NCI-H510A (cell line): ENCODE results near the gene SPDL1.

Experiments
- DNase-seq: peaks from one replicate; lab custom pipeline; 2025; lab: John Stamatoyannopoulos, UW

SPDL1 gene, protein sequence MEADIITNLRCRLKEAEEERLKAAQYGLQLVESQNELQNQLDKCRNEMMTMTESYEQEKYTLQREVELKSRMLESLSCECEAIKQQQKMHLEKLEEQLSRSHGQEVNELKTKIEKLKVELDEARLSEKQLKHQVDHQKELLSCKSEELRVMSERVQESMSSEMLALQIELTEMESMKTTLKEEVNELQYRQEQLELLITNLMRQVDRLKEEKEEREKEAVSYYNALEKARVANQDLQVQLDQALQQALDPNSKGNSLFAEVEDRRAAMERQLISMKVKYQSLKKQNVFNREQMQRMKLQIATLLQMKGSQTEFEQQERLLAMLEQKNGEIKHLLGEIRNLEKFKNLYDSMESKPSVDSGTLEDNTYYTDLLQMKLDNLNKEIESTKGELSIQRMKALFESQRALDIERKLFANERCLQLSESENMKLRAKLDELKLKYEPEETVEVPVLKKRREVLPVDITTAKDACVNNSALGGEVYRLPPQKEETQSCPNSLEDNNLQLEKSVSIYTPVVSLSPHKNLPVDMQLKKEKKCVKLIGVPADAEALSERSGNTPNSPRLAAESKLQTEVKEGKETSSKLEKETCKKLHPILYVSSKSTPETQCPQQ

DNA sequence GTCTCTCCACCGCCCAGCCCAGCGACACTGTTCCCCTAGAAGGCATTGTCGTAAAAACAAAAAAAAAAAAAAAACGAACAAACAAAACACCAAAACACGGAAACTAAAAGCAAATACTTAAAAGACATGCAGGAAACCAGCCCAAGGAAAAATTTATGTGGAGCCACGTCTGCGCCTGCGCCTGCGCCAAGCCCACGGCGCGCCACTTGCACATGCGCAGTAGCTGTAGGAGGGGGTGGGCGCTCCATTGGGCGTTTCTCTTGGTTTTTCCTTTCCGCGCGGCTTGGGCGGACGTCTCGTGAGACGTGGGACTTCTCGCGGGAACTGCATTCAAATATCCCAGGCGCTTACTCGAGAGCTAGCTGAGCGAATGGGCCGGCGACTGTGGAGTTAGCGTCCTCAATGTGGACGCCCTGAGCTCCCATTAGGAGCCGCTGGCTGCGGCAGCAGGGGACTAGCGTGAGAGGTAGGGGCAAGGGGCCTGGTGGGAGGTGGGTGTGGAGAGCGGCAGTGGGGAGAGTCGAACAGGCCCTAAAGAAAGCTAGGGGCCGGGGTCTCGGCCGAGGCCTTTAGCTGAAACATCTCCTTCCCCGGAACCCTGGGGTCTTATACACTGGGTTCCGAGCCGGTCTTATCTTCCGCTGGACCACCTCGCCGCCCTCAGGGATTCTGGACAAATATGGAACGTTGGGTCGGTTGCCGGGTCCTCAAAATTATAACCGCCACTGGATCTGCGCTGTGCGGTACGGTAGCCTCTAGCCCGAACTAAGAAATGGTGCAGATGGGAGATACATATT is at the start of gene SPDL1:
Gene SPDL1, plus strand, starts transcription at position 350 of the 797 bp plus-strand sequence. CDS start 4,644 bp downstream, outside the sequence.
- DNase-seq: peak; percentile 64

DNA sequence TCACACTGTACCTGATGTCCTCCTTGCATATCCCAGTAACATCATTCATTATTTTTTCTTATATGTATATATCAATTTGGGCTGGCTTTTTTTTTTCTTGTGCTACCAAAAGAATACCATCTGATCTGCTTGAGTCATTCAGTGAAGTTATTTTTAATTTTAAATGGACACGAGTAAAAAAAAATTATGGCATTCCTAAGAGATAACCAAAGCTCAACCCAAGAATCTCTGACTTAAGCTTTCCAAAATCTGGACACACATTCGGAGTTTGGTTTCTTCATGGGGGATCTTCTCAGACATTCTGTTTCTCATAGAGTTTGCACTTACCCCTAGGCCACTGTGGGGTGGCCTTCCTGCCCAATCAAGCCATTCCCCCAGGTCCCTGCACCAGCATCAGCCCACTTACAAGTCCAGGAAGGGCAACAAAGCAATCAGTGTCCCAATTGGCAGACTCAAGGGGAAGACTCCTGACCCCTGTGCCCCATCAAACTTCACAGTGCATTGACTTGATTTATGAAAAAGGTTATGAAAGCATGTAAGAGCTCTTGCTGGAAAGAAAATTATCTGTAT is 49.2 kb upstream of the SPDL1 start:
- DNase-seq: no peak

DNA sequence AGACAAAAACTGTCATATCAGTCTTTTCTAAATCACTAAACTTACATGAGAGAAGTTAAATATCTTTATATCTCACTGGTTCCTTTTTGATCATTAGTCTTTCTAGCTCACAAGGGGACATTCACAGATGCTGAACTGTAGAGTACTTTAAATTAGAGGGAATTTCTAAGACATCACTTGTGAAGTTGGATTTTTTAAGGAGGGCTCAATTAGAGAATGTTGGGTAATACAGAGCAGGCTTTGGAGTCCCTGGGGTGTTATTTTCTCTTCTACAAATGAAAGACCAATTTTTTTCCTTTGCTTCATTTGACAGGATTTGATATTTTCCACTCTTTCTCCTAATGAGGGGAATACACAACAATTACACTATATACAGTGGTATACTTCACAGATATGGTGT is 48.6 kb upstream of the SPDL1 start:
- no peak for DNase-seq

DNA sequence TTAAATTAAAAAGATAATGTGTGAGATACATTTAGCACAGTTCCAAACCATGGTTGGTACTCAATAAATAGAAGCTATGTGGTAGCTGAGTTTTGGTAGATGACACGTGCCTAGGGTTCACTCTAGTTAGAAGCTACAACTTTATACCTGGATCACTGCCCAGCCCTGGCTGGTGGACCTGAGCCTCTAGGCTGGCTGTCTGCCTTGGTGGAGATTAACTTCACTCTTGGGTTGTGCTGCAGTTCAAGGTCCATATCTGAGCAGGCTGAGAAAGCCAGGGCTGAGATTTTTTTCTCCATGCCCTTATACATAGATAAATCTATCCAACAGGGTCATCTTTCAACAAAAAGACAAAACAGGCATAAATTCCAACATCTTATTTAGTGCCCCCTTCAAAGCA is 44.6 kb upstream of the SPDL1 start:
- DNase-seq: no peak

DNA sequence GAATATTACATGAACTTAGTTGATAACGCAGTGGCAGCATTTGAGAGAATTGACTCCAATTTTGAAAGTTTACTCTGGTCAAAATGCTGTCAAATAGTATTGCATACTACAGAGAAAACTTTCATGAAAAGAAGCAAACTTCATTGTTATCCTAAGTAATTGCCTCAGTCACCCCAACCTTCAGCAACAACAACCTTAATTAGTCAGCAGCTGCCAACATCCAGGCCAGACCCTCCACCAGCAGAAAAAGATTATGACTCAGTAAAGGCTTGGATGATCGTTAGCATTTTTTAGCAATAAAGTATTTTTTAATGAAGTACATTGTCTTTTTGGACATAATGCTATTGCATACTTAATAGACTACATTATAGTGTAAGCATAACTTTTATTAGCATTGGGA is 40.8 kb upstream of the SPDL1 start:
- DNase-seq: no peak

DNA sequence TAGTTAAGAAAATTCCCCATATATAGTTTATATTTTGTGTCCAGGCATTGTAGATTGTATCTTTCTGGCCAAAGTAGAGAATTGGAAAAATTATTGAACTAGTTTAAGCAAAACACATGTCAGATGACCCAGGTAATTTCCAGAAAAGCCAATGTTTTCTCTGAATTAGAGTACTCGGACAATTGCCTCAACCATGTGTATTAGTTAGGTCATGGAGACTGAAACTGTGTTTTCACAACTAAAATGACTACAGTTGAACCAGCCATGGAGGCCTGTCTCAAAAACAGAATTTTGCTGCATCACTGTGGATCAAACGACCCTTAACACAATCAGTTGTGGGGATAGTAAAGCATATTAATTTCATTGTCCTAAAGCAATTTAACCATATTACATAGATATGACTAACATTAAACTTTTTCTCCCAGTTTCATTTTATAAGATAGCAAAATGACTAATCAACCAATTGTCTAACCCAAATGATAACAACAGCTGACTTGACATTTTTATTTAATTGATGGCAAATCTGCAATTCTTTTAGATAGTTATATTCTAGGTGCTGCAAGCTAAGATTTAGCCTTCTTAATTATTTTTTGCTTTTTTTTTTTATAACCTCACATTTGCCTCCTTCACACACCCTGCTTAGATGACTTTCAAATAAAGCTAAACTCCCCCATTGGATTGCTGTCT is 39.2 kb upstream of the SPDL1 start:
- DNase-seq: no peak

DNA sequence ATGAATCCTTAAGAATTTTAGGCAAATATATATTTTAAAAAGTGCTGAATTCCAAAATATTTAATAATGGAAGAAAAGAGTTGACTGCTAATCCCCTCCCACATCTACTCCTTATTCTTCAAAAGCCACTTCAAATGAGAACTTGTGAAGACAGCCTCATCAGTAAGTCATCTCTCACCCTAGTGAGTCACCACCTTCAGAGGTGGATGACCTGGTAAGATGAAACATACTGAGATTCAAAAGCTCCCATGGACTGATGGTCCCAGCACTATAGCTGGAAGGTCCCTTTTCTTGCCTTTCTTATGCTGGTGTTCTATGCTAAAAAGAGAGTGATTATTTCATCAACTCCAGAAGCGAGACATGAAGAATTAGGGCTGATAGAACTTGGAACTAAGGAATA is 37.8 kb upstream of the SPDL1 start:
- DNase-seq: no peak

DNA sequence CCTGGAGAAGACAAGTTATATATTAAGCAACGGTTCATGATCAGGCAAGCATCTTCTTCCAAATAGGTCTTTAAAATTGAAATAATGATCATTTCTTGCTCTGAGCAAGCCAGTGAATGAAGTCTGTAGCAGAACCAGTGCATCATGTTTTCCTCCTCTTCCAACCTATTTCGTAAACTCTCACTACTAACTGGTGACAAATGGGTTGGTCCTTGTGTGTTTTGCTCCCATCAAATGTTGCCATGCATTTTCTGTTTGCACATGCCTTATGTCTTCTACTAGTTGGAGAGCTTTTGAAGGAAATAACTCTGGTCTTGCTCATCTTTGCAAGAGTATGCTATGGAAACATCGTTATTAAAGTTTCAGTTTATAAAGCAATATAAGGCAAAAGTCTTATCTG is 37.2 kb upstream of the SPDL1 start:
- DNase-seq: no peak

DNA sequence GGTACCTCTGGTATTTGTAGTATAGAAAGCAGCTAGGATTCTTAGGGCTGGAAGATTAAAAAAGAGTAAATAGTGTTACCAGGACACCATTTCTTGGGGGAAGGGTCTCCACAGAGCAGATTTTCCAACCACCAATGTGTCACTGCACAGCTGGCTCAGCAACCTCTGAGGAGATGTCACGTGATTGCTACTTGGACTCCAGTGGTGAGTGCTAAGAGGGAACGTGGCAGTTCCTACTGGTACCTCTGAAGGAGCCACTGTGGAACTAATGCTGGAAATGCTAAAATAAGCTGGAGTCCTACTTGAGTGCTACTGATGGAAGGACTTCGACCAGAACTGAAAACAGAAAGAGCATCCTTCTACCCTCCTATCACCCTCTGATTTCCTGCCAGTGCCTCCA is 36.1 kb upstream of the SPDL1 start:
- DNase-seq: no peak

DNA sequence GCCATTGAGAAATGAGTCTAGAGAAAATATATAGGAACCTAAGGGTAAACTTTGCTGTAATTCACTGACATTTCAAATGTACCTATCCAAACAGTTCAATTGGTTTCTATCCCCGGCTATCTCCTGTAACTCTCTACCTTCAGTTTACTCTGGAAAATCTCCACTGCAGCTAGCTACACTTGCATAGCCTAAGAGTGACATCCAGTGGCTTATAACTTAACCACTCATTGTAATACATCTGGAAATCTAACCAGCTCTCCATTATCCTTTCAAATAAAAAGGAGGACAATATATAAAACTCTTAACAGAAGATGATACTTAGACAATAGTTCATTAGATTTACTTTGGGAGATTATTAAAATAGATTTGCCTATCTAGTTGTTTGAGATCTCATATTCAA is 35.3 kb upstream of the SPDL1 start:
- DNase-seq: no peak

DNA sequence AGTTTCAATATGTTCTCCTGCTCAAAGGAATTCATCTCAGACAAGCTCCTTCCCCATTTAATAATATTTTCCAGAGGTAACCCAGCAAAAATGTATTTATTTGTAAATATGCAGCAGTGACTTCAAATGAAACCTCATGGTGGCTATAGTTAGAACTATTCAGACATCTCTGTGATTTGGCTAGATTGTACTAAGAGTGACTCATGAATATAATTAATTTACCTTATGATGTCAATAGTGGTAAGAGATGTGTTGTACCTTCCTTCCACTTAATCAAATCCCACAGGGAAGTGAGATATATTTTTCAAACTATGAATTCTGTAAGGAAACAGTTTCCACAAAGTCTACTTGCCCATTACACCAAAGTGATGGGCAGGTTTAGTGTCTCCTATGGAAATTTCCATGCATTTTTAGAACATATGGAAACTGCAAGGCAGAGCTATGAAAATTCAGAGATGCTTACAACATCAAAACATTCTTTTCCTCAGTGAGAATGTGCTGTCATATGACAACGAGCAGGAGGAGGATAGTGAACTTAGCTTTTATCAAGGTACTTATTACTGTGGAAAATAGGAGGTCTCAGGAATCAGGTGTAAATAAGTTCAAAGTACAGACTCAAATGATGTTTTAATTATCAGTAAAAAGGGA is 34.0 kb upstream of the SPDL1 start:
- no peak for DNase-seq

DNA sequence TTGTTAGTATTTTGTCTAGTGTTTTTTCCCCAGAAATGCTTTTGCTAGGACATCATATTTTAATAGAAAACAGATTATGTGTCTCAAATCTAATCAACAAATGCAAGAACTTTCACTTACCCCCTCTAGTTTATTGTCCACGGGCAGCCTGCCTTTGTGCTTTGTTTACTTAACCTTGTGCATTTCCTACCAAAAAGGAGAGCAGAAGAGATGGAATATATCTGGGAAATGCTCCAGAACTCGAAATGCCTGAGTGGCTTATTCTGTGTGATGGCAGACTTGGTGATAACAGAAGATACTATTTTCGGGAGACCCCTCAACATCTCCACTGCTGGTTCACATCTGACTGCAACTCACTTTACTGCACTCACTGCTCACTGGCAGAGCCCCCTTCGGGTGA is 33.3 kb upstream of the SPDL1 start:
- DNase-seq: no peak

DNA sequence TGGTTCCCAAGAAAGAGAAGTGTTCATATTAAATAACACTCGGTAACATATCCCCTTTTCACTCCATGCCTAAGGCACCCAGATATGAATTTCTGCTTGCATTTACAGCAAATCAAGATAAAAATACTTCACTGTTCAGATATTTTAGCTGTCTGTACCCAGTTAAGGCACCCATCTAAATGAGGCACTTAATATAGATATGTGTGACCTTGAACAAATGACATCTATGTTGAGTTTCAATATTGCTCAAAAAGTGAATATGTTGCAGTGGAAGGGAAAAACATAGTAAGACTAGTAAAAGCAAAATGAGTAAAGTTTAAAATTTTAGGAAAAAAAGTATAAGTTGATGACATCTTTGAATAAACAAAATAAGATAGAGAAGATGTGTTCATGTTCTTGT is 32.4 kb upstream of the SPDL1 start:
- DNase-seq: no peak

DNA sequence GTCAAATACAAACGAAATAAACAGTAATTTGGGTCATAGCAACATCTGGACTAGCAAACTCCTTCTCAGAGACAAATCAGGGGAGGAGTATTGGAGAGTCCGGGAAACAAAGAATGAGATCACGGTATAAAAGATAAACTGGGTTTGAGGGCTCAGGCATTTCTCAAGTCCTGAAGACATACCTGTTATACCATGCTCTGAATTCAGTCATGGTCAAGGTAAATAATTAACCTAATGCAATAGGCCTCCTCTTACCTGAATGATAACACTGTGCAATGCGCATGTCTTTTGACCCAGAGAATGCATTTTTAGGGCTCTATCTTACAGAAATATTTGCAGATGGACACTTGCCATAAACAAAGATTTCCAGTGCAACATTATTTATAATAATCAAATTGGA is 31.9 kb upstream of the SPDL1 start:
- DNase-seq: no peak

DNA sequence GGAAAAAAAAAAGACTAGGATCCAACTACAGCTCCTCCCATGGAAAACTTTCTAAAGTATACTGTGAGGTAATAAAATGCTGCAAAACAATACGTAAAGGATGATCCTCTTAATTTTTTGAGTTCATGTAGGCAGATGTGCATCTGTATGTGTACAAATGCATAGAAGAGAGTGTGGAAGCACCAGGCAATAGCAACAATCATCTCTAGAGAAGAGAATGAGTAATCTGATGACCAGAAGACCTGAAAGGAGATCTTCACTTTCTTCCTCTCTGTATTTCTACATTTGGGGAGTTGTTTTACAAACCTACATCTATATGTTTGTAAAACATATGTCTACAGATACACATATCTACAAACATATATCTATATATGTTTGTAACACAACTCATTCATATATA is 29.3 kb upstream of the SPDL1 start:
- no peak for DNase-seq

DNA sequence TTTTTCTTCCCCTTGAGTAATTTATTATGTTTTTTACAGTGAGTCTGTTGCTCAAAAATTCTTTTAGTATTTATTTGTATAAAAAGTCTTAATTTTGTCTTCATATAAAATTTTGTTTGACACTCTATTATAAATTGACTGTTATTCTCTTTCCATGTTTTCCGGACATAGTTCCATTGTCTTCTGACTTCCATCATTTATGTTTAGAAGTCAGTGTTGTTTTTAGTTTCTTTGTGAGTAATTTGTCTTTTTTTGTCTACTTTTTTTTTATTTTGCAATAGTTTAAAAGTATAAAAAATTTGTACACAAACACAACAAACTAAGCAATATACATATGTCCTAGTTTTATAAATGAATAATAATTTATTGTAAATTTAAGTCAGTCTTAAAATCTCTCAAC is 25.7 kb upstream of the SPDL1 start:
- no peak for DNase-seq

DNA sequence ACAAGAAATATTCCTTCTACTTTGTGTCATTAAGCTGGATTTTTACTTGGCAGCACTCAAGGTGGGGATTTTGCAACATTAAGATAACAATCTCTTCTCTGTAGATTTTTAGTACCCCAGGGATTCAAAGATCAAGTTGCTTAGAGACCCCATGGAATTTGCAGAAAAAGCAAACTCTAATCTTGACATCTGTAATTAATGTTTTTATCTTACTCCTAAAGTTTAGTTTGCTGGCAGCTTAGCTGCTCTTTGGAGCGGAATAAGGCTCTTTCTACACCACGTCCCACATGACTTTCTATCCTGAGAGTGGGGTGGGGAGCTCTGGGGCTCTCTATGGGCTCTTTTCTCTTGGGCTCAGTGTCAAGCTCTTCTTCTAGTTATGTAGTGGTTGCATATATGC is 21.7 kb upstream of the SPDL1 start:
- no peak for DNase-seq

DNA sequence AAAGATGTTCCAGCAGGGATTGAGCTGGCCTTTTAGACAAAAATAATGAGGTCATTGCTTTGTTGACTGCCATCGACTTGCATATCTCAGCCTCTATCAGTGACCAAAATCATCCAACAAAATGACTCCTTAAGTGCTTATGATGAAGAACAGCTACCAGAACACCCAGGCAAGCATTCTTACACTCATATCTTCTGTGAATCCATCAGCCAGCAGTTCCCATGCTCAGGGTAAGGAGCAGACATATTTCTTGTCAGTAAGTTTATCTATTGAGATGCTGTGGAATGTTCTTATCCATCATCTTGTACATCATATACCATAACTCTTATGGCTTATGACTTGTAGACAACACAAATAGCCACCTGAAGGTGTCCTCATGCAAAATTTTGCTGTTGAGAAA is 20.2 kb upstream of the SPDL1 start:
- no peak for DNase-seq

DNA sequence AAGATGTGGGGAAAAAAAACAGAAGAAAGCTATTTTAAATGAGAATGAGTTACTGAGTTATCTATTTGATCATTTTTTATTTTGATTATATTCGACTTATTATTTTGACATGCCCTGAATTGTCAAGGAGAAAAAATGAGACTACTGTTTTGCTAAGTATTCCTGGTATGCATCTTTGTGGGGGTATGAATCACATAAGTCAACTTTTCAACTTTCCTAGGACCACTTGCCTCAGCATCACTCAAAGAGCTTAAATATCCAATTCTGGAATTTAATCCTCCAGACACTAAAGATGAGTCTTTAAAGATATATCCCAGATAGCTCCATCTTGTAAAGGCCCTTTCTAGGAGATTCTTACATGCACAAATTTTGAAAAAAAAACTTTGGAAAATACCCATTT is 17.4 kb upstream of the SPDL1 start:
- DNase-seq: no peak

DNA sequence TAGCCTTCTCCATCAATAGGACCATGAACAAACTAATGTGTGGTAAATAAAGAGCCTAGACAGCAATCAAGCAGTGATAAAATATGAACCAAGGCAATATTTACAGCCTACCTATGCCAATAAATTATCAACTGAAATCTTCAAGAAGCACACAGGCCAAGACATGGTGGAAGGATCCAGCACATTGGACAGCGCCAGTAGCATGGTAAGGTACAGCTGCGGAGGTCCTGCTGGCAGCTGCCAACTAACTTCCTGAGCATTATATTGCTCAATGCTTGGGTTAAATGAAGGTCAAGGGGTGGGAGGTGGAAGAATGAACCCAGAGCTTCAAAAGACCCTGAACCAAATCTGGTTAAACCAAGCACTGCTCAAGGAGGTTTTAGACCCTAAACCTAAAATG is 16.5 kb upstream of the SPDL1 start:
- no peak for DNase-seq

DNA sequence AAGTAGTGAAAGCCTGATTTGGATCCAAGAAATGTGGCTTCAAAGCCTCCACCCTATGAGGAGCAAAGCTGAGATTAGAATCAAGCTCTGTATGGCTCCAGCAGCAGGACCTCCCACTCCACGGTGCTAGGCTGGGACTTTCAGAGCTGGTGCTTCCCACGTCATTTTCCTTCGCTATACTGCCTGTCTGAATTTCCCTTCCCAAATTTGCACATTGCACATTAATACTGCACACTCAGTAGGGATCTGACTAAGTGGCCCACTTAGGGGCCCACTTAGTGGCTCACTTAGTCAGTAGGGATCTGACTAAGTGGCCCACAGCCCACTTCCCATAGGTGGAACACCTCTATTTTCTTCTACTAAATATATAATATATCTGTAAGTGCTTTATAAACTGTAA is 14.1 kb upstream of the SPDL1 start:
- DNase-seq: no peak

DNA sequence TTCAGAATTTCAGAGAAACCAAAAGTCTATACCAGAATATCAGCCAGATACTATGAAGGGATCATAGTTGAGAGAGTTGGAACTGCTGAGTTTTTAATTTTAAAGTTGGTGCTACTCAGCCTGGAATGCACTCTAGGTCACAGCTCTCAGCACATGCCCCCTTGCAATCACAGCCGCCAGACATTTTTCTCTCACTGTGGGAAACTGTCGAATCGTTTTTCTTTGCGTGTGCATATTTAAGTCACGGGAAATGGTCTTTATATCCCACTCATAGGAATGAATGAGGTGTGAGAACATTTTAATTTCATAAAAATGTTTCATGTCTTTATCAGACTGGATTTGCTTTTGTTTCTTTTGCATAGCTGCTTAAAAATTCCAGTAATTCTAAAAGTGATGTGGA is 12.2 kb upstream of the SPDL1 start:
- DNase-seq: no peak
